ENCODE results near the gene ZMYND19.
"Not testable (repeated sequence)": the region's sequence is repeated elsewhere in the genome, so short reads cannot be mapped to it uniquely, and the experiment has no call there.

The ZMYND19 gene

GRCh38 chr9:137575716-137576411 lies 14.4 kb downstream of the ZMYND19 start:
- H3K27ac ChIP-seq (ENCODE audit: low read depth, low read length): no peak overlapping the region

GRCh38 chr9:137575364-137575715 lies 15.0 kb downstream of the ZMYND19 start:
- Histone ChIP-seq H3K27ac (ENCODE audit: low read depth, low read length) (no peak overlapping the region), H3K4me3 (ENCODE audit: low read depth, low read length) (no peak overlapping the region), H3K4me1 (ENCODE audit: control insufficient read depth, insufficient read depth, low read length, unreplicated experiment) (peaks cover 24% of the 10 kb centered on the region), H3K36me3 (ENCODE audit: insufficient read depth, low read length) (peaks cover 27% of the 10 kb centered on the region), H3K27me3 (ENCODE audit: insufficient read depth, low read length) (no peaks in the 10 kb centered on the region), H2AFZ (ENCODE audit: low read length, unreplicated experiment) (no peak overlapping the region), H3K79me2 (ENCODE audit: control insufficient read depth, insufficient read depth, low read length, unreplicated experiment) (peaks cover 39% of the 10 kb centered on the region)

More at GRCh38 chr9:137575716-137576411, 14.4 kb downstream of the ZMYND19 start:
- Histone ChIP-seq H3K4me1 (ENCODE audit: control insufficient read depth, insufficient read depth, low read length, unreplicated experiment) (peaks cover 24% of the 10 kb centered on the region), H3K36me3 (ENCODE audit: insufficient read depth, low read length) (peaks cover 22% of the 10 kb centered on the region), H3K27me3 (ENCODE audit: insufficient read depth, low read length) (no peaks in the 10 kb centered on the region), H3K4me3 (ENCODE audit: low read depth, low read length) (no peak overlapping the region), H2AFZ (ENCODE audit: low read length, unreplicated experiment) (no peak overlapping the region), H3K79me2 (ENCODE audit: control insufficient read depth, insufficient read depth, low read length, unreplicated experiment) (peaks cover 38% of the 10 kb centered on the region)

GRCh38 chr9:137574192-137574591 lies 16.1 kb downstream of the ZMYND19 start:
- Histone ChIP-seq H3K36me3 (ENCODE audit: insufficient read depth, low read length) (peaks cover 31% of the 10 kb centered on the region), H3K27me3 (ENCODE audit: insufficient read depth, low read length) (no peaks in the 10 kb centered on the region), H3K4me1 (ENCODE audit: control insufficient read depth, insufficient read depth, low read length, unreplicated experiment) (peaks cover 22% of the 10 kb centered on the region), H2AFZ (ENCODE audit: low read length, unreplicated experiment) (no peak overlapping the region), H3K79me2 (ENCODE audit: control insufficient read depth, insufficient read depth, low read length, unreplicated experiment) (peaks cover 40% of the 10 kb centered on the region), H3K4me3 (ENCODE audit: low read depth, low read length) (no peak overlapping the region), H3K27ac (ENCODE audit: low read depth, low read length) (no peak overlapping the region)

- H3K27ac ChIP-seq (ENCODE audit: low read depth, low read length): no peak overlapping the region
- H3K27me3 ChIP-seq (ENCODE audit: insufficient read depth, low read length): no peaks in the 10 kb centered on the region
- no peak overlapping the region for H2AFZ ChIP-seq (ENCODE audit: low read length, unreplicated experiment)
- peaks cover 33% of the 10 kb centered on the region for H3K36me3 ChIP-seq (ENCODE audit: insufficient read depth, low read length)
- peaks cover 16% of the 10 kb centered on the region for H3K79me2 ChIP-seq (ENCODE audit: control insufficient read depth, insufficient read depth, low read length, unreplicated experiment)
- H3K4me3 ChIP-seq (ENCODE audit: low read depth, low read length): no peak overlapping the region
- H3K4me1 ChIP-seq (ENCODE audit: control insufficient read depth, insufficient read depth, low read length, unreplicated experiment): peaks cover under 1% of the 10 kb centered on the region
Measured at GRCh38 chr9:137570566-137570965, 19.7 kb downstream of the ZMYND19 start.

GRCh38 chr9:137569609-137570203 lies 20.6 kb downstream of the ZMYND19 start:
- no peak overlapping the region for H3K4me3 ChIP-seq (ENCODE audit: low read depth, low read length)
- no peaks in the 10 kb centered on the region for H3K27me3 ChIP-seq (ENCODE audit: insufficient read depth, low read length)
- peaks cover 13% of the 10 kb centered on the region for H3K79me2 ChIP-seq (ENCODE audit: control insufficient read depth, insufficient read depth, low read length, unreplicated experiment)
- no peaks in the 10 kb centered on the region for H3K4me1 ChIP-seq (ENCODE audit: control insufficient read depth, insufficient read depth, low read length, unreplicated experiment)
- peaks cover 27% of the 10 kb centered on the region for H3K36me3 ChIP-seq (ENCODE audit: insufficient read depth, low read length)
- no peak overlapping the region for H3K27ac ChIP-seq (ENCODE audit: low read depth, low read length)
- no peak overlapping the region for H2AFZ ChIP-seq (ENCODE audit: low read length, unreplicated experiment)

- peaks cover 10% of the 10 kb centered on the region for H3K79me2 ChIP-seq (ENCODE audit: control insufficient read depth, insufficient read depth, low read length, unreplicated experiment)
- not testable (repeated sequence) for H3K4me3 ChIP-seq (ENCODE audit: low read depth, low read length); H3K27ac ChIP-seq (ENCODE audit: low read depth, low read length); H2AFZ ChIP-seq (ENCODE audit: low read length, unreplicated experiment); H3K4me1 ChIP-seq (ENCODE audit: control insufficient read depth, insufficient read depth, low read length, unreplicated experiment); H3K27me3 ChIP-seq (ENCODE audit: insufficient read depth, low read length)
- H3K36me3 ChIP-seq (ENCODE audit: insufficient read depth, low read length): peaks cover 26% of the 10 kb centered on the region
Measured at GRCh38 chr9:137568445-137568844, 21.9 kb downstream of the ZMYND19 start.

GRCh38 chr9:137564817-137565411 lies 25.4 kb downstream of the ZMYND19 start:
- Histone ChIP-seq H3K4me3 (ENCODE audit: low read depth, low read length) (no peak overlapping the region), H3K79me2 (ENCODE audit: control insufficient read depth, insufficient read depth, low read length, unreplicated experiment) (no peaks in the 10 kb centered on the region), H3K36me3 (ENCODE audit: insufficient read depth, low read length) (peaks cover 11% of the 10 kb centered on the region; the same call in 1 of the 2 replicates), H3K27me3 (ENCODE audit: insufficient read depth, low read length) (no peaks in the 10 kb centered on the region), H3K27ac (ENCODE audit: low read depth, low read length) (no peak overlapping the region), H3K4me1 (ENCODE audit: control insufficient read depth, insufficient read depth, low read length, unreplicated experiment) (no peaks in the 10 kb centered on the region), H2AFZ (ENCODE audit: low read length, unreplicated experiment) (no peak overlapping the region)

- Histone ChIP-seq H3K79me2 (ENCODE audit: control insufficient read depth, insufficient read depth, low read length, unreplicated experiment) (no peaks in the 10 kb centered on the region), H3K4me1 (ENCODE audit: control insufficient read depth, insufficient read depth, low read length, unreplicated experiment) (no peaks in the 10 kb centered on the region), H2AFZ (ENCODE audit: low read length, unreplicated experiment) (no peak overlapping the region), H3K36me3 (ENCODE audit: insufficient read depth, low read length) (0 out of 2 replicates have a peak, but pooled peaks cover 8% of the 10 kb centered on the region), H3K27ac (ENCODE audit: low read depth, low read length) (no peak overlapping the region), H3K27me3 (ENCODE audit: insufficient read depth, low read length) (no peaks in the 10 kb centered on the region), H3K4me3 (ENCODE audit: low read depth, low read length) (no peak overlapping the region)
Measured at GRCh38 chr9:137564134-137564533, 26.2 kb downstream of the ZMYND19 start.

- Histone ChIP-seq H3K79me2 (ENCODE audit: control insufficient read depth, insufficient read depth, low read length, unreplicated experiment) (no peaks in the 10 kb centered on the region), H3K27ac (ENCODE audit: low read depth, low read length) (no peak overlapping the region), H3K27me3 (ENCODE audit: insufficient read depth, low read length) (no peaks in the 10 kb centered on the region), H3K4me1 (ENCODE audit: control insufficient read depth, insufficient read depth, low read length, unreplicated experiment) (no peaks in the 10 kb centered on the region), H2AFZ (ENCODE audit: low read length, unreplicated experiment) (no peak overlapping the region), H3K36me3 (ENCODE audit: insufficient read depth, low read length) (peaks cover 6% of the 10 kb centered on the region; the same call in 1 of the 2 replicates), H3K4me3 (ENCODE audit: low read depth, low read length) (no peak overlapping the region)
Measured at GRCh38 chr9:137558127-137558526, 32.2 kb downstream of the ZMYND19 start.

- H3K27me3 ChIP-seq (ENCODE audit: insufficient read depth, low read length): no peaks in the 10 kb centered on the region
- no peak overlapping the region for H3K27ac ChIP-seq (ENCODE audit: low read depth, low read length)
- peaks cover 6% of the 10 kb centered on the region; the same call in 1 of the 2 replicates for H3K36me3 ChIP-seq (ENCODE audit: insufficient read depth, low read length)
- peaks cover 5% of the 10 kb centered on the region for H3K4me1 ChIP-seq (ENCODE audit: control insufficient read depth, insufficient read depth, low read length, unreplicated experiment)
- H2AFZ ChIP-seq (ENCODE audit: low read length, unreplicated experiment): no peak overlapping the region
- peaks cover 7% of the 10 kb centered on the region for H3K79me2 ChIP-seq (ENCODE audit: control insufficient read depth, insufficient read depth, low read length, unreplicated experiment)
- H3K4me3 ChIP-seq (ENCODE audit: low read depth, low read length): no peak overlapping the region
Measured at GRCh38 chr9:137556069-137556838, 34.1 kb downstream of the ZMYND19 start.

Data from ACC112 (cell line).